NCI-H128 (cell line): ENCODE results near the gene FAM181A.

Experiments
- DNase-seq: peaks from one replicate; lab custom pipeline; 2025; ENCODE audit not compliant: unreplicated experiment; lab: John Stamatoyannopoulos, UW

Gene FAM181A

DNA sequence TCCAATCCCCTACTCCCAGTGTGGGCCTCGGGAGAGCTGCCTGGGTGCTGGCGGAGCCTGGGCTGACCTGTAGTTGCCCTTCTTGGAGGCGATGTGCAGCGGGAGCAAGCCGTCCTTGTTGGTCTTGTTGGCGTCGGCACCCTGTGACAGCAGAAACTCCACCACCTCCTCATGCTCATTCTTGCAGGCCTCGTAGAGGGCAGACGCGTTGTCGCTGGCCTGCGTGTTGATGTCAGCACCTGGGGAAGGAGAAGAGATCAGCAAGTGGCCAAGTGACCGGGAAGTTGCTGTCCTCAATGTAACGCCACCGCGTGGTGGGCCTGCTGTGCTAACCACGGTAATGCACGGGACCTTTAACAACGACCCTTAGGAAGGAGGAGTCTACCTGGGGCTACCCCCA is 20.1 kb downstream of the FAM181A start:
- no peak for DNase-seq

GRCh38 chr14:93949511-93950075 is 22.4 kb downstream of the FAM181A start:
- no peak for DNase-seq

GRCh38 chr14:93950948-93951634 is 23.9 kb downstream of the FAM181A start:
- DNase-seq = no peak

DNA sequence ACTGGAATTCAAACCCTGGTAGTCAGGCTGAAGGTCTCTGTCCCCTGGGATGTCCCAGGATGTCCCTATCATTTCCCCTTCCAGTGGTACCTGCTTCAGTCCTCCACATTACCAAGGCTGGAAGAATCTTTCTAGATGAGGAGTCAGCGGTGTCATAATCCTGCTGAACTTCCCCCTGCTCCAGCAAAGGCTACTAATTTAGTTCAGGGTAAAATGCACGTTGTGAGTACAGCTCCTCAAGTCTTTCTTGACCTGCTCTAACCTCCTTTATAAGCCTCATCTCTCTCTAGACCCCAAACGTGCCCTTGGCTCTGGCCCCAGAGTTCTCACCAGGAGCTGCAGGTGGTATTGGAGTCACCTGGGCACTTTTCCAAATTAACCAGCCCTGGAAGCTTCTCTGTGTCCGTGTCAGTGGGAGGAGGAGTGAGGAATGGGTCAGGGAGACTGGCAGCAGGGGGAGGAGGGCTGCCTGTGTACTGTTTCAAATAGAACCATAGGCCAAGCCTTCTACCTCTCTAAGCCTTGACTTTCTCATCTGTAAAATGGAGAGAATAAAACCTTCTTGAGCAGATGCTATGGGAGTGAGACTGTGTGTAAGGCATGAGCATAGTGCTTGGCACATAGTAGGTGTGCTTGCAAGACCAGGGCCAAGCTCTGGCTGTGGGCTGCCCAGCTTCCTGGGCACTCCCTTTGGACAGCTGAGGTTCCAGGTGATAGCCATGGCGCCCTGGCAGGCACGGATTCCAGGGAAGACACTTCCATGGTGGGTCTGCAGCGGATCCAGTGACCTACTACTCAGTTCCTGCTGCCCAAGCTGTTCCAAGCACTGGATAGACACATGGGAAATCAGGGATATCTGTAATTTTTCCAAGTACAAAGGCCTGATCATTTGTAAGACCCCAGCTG is 24.7 kb downstream of the FAM181A start:
- DNase-seq = no peak

DNA sequence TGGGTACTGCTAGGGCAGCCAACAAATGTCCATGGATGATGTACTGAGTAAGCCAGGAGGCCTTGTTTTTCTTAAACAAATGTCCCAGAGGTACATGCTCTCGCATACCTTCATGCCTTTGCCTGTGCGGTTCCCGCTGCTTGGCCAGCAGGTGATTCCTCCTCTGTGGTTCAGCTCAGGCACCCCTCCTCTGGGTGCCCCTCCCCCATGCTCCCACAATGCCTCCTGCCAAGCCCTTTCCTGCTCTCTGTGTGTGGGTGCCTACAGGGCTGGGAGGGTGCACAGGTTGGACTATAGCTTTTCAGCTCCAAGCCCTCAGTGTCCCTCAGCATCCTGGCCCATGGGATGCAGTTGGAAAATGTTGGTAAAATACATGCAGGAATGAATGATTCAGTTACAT is 25.7 kb downstream of the FAM181A start:
- DNase-seq = no peak

GRCh38 chr14:93953263-93953662 is 26.1 kb downstream of the FAM181A start:
- DNase-seq = no peak

GRCh38 chr14:93953739-93954515 is 26.8 kb downstream of the FAM181A start:
- DNase-seq = no peak

DNA sequence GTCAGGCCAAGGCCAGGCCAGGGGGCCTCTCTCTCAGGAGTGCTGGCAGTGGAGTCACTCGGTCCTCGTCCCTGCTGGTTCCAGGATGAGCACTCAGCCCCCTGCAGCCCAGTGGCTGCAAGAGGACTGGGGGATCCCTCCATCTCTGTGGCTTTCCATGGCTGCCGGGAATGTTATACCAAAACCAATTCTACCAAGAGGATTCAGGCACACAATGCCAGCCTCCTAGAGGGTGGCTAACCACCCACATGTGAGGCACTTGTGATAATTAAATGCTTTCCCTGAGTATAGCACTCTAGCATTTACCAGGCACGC is 27.3 kb downstream of the FAM181A start:
- DNase-seq = no peak

GRCh38 chr14:93954900-93955849 is 28.0 kb downstream of the FAM181A start:
- DNase-seq = no peak

DNA sequence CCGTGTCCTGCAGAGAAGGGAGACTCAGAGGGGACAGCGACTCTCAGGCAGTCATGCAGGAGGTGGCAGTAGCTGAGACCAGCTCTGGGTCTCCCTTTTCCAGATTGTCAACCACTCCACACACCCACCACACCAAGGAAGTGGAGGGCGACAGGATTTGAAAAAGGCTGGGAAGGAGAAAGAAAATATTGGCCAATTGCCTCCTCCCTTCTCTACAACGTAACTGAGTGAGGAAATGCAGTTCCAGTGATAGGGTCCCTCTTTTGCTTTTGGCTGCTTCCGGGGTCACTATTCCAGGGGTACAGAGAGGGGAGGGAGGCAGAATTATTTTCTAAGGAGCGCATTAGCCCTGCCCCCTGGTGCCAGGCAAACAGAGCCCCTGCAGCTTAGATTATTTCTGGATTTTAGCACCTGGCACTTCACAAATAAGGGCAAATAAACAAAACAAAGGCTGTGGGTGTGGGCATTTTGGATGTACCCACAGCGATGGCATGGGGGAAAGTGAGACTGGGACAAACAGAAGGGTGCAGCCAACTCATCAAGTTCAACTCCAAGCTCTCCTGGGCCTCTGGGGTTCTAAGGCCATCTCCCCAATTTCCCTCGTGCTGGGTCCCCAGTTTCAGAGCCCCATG is 28.8 kb downstream of the FAM181A start:
- no peak for DNase-seq

GRCh38 chr14:93956514-93957332 is 29.6 kb downstream of the FAM181A start:
- DNase-seq = no peak

DNA sequence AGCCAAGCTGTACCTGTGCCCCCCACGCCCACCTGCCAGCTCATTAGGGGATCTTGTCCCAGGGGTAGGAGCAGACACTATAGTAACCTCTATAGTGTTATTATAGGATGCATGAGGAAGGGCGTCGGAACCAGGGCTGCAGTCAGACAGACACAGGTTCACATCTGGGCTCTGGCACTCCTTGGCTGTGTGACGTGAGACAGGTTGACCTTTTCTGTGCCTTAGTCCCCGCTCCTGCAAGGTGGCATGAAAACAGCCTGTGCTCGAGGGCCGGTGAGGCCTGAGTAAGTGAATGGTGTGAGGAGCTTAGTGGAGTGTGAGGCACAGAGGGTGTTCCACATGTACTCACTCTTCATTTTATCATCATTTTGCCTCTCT is 30.2 kb downstream of the FAM181A start:
- DNase-seq = no peak

DNA sequence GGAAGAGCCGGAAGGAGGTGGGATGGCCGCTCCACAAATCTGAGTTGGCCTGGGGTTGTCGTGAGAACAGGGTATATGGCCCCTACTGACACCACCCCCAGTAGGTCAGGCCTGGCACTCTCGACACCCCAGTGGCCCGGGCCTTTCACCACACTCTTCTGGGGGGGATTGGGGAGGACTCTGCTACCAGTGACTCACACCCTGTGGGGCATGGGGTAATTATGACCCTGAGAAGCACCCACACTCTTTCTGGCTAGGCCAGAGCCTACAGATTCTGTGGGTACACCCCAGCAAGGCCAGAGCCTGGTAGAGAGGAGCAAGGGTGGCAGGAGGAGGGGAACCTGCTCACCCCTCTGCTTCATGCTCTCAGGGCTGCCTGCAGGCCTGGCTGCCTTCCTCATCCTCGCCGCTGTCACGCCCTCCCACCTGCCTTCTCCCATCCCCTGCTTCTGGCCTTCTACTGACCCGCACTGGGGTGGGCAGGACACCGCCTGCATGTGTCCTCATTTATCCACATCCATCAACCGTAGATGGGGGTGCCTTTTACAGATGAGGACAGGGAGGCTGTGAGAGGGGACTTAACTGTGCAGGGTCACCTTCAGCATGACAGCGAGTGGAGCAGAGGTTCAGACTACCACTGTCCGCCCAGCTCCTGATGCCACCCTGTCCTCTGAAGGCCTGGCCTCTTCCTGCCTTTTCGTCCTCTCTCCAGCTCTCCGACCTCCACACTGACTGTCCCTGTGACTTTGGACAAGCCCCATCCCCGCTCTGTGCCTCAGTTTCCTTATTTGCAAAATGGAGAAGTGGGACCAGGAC is 30.8 kb downstream of the FAM181A start:
- DNase-seq = no peak

- DNase-seq = no peak
Observed at GRCh38 chr14:93958567-93959238, 31.6 kb downstream of the FAM181A start.

DNA sequence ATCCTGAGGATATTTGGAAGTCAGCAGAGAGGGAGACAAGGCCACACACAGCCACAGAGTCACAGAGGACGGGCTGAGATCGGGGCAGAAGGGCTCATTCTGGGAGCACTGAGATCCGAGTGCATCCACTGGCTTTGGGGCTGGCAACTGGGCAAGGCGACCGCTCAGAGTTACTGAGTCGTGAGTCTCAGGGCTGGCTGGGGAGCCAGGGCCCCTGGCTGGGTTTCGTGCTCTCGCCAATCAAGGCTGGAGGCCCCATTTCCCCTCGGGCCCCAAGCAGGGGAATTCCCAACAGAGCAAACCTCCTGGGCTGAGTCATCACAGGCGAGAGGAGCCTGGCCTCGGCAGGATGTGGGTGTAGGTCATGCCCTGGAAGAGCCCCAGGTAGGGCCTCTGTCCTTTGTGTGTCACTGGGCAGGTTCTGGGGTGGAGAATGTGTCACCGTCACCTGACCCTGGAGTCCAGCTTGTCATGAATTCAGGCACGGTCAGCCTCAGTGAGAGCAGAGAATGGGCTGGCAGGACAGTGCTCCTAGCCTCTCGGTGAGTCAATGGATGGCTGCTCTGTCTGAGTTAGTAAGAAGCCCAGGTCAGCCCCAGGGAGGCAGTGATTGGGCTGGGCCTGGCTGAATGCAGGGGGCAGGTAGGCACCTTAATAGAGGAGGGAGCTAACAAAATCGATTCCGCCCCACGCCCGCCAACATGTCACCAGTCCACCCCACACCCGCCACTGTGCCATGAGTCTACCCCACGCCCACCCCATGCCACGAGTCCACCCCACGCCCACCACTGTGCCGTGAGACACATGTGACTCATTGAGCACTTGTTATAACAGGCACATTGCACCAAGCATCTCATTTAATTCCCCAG is 32.3 kb downstream of the FAM181A start:
- no peak for DNase-seq

DNA sequence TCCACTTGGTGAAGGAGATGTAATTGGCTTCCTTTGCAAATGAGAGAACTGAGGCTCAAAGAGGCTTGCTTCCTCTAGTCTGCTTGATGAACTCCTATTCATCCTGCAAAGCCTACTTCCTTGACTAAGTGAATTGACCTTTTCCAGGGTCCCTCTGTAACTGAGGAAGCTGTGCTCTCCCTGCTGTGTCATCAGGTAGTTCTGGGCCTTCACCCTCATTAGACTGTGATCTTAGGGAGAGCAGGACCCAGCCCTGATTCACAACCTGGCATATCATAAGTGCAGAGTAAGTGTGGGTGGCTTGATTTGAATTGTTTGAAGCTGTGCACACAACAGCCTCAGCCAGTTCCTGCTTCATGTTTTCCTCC is 32.9 kb downstream of the FAM181A start:
- DNase-seq = no peak
